Retina (tissue), 1 donor: ENCODE data around the gene LIPN.

ENCODE experiments used
- DNase-seq: peaks from one replicate; pipeline ENCODE4 v3.0.0-alpha.2; 2016

LIPN gene

GRCh38 chr10:88786032-88786770 lies 26.4 kb downstream of the LIPN start:
- DNase-seq = no peak

- no peak for DNase-seq
Observed at GRCh38 chr10:88787463-88787862, 27.6 kb downstream of the LIPN start.

- DNase-seq = no peak
Observed at GRCh38 chr10:88788924-88789323, 29.1 kb downstream of the LIPN start.

- no peak for DNase-seq
Observed at GRCh38 chr10:88791924-88792323, 32.1 kb downstream of the LIPN start.

- no peak for DNase-seq
Observed at GRCh38 chr10:88792661-88793060, 32.8 kb downstream of the LIPN start.

- DNase-seq = no peak
Observed at GRCh38 chr10:88793712-88794299, 34.0 kb downstream of the LIPN start.

GRCh38 chr10:88794731-88795130 lies 34.9 kb downstream of the LIPN start:
- no peak for DNase-seq

- DNase-seq = no peak
Observed at GRCh38 chr10:88800152-88801125, 40.6 kb downstream of the LIPN start.

GRCh38 chr10:88802523-88803285 lies 42.9 kb downstream of the LIPN start, which contains the start of gene LIPM:
Gene LIPM, plus strand, starts transcription at chr10:88802730. Its CDS starts 167 bp downstream, at chr10:88802897.
- no peak for DNase-seq

- DNase-seq = no peak
Observed at GRCh38 chr10:88803641-88804040, 43.8 kb downstream of the LIPN start.

GRCh38 chr10:88804083-88804812 lies 44.4 kb downstream of the LIPN start:
- DNase-seq = no peak

- no peak for DNase-seq
Observed at GRCh38 chr10:88805361-88805760, 45.5 kb downstream of the LIPN start.

- DNase-seq = no peak
Observed at GRCh38 chr10:88805924-88806323, 46.1 kb downstream of the LIPN start.

GRCh38 chr10:88809621-88810020 lies 49.8 kb downstream of the LIPN start:
- DNase-seq = no peak

- DNase-seq = peak; percentile 39
Observed at GRCh38 chr10:88810196-88810961, 50.6 kb downstream of the LIPN start.

GRCh38 chr10:88813200-88813599 lies 53.4 kb downstream of the LIPN start:
- no peak for DNase-seq

- DNase-seq = no peak
Observed at GRCh38 chr10:88819290-88819689, 59.5 kb downstream of the LIPN start.

- no peak for DNase-seq
Observed at GRCh38 chr10:88820748-88821401, 61.1 kb downstream of the LIPN start.

- no peak for DNase-seq
Observed at GRCh38 chr10:88826388-88826787, 66.6 kb downstream of the LIPN start.

GRCh38 chr10:88827671-88828070 lies 67.9 kb downstream of the LIPN start:
- no peak for DNase-seq

- DNase-seq = no peak
Observed at GRCh38 chr10:88828310-88828709, 68.5 kb downstream of the LIPN start.
